SK-N-SH (cell line): Measurements from ENCODE around the gene SEMA3C.

Experiments
- CHD2 ChIP-seq: fragments of 150-350 bp; IDR thresholded peaks from 2 replicates; pipeline ENCODE4 v1.6.1; 2018; ENCODE audit warnings: low read length; ENCODE audit not compliant: partially characterized antibody
- CTCF ChIP-seq: fragments of 200-600 bp; sonication (generic); IDR thresholded peaks from 2 replicates; pipeline ENCODE4 v1.6.1; 2017; ENCODE audit warnings: antibody characterized with exemption, mild to moderate bottlenecking, moderate library complexity
- SMC3 ChIP-seq: IDR thresholded peaks from 2 replicates; pipeline ENCODE4 v1.6.1; 2012; ENCODE audit warnings: low read depth, low read length, improper control_type of control experiment
- TEAD4 ChIP-seq: IDR thresholded peaks from 2 replicates; pipeline ENCODE4 v1.4.0; 2012; ENCODE audit warnings: mild to moderate bottlenecking, borderline replicate concordance; ENCODE audit not compliant: insufficient read depth

GRCh38 chr7:80770061-80770460 lies 148.8 kb downstream of the SEMA3C start:
- TF ChIP-seq TEAD4, result no peak
- TF ChIP-seq CTCF, result no peak
- no peak for TF ChIP-seq SMC3
- TF ChIP-seq CHD2, result no peak
